Stimulated activated CD8-positive, alpha-beta memory T cell treated with anti-CD3 and anti-CD28 coated beads, Interleukin-7, amount 100 ng/mL, for 24 hours (primary cell): ENCODE measurements around the gene POC5.
"Not testable (repeated sequence)": the region's sequence is repeated elsewhere in the genome, so short reads cannot be mapped to it uniquely, and the experiment has no call there.

Source experiments
- DNase-seq: peaks from one replicate; pipeline ENCODE4 v3.0.0-alpha.2; 2020; ENCODE audit warnings: low read depth

The POC5 gene, protein sequence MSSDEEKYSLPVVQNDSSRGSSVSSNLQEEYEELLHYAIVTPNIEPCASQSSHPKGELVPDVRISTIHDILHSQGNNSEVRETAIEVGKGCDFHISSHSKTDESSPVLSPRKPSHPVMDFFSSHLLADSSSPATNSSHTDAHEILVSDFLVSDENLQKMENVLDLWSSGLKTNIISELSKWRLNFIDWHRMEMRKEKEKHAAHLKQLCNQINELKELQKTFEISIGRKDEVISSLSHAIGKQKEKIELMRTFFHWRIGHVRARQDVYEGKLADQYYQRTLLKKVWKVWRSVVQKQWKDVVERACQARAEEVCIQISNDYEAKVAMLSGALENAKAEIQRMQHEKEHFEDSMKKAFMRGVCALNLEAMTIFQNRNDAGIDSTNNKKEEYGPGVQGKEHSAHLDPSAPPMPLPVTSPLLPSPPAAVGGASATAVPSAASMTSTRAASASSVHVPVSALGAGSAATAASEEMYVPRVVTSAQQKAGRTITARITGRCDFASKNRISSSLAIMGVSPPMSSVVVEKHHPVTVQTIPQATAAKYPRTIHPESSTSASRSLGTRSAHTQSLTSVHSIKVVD

DNA sequence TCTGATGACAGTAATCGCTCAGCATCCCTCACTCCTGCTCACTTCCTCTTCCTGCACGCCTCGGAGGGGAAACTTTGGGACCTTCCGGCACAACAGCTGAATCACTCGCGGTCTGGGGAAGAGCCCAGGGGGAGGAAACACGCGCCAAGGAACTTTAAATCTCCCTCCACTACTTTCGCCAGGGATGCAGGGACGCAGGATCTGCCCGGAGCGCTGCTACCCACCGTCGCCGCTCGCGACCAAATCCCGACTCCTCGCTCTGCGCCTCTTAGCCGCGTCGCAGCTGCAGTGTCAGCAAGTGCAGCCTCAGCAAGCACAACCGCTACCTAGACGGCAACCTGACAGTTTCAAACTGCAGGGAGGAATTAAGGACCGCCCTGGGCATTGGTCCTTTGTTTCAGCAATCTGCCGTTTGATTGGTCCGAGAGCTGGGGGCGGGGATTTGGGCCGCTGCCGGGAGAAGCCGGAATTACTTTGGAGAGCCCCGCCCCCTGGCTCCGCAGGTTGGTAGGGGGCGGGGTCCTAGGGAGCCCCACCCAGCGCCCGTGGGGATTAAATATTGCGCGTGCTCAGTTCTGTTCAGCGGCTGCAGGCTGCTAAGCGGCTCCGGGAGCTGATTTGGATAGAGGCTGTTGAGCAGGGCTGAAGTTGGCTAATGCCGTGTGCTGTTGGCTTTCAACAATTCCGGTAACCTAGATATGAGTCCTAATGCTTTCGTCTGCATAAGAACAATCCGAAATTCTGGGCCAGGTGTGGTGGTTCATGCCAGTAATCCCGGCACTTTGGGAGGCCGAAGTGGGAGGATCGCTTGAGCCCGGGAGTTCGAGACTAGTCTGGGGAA lies at the start of gene POC5:
POC5 (minus strand) TSS at position 356 of the 841 bp plus-strand sequence. CDS start 4,500 bp downstream, outside the sequence.
- peak; percentile 97 for DNase-seq

DNA sequence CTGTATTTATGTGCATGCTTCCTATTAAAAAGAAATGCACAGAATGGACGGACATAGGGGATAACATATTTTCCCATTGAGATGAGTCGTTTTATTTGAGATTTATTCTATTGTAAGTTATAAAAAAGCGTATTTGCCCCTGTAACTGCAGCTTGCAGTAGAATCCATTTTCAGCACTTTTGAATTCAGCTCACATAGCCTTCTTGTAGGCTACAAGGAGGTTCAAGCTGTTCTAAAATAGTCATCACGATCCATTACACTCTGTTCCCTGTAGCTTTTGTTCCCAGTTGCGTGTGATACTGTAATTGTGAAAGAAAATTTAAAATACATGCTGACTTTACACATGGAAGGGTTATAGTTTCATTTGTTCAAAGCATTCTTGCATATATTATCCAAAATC lies 40.9 kb upstream of the POC5 start:
- DNase-seq = no peak

DNA sequence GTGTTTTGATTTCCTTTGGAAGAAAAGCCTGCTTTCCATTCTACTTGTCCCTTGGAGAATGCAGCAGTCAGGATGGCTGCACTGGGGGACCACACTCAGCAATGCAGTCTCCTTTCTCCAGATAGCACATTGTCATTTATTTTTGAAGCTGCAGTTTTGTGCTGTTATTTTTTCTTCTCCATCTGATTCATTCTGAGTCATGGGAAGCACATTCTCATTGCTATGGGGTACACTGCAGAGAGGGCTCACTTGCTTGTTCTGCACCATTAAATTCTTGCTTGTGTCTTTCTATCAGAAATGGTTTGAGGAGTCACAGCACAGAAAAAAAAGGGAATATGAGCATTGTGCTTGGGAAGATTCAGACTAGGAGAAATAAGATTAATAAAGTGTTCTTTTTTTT lies 39.7 kb upstream of the POC5 start:
- no peak for DNase-seq

- DNase-seq = no peak
Observed at GRCh38 chr5:75756211-75756610, 39.0 kb upstream of the POC5 start.

GRCh38 chr5:75753182-75753581 lies 35.9 kb upstream of the POC5 start:
- DNase-seq = no peak

DNA sequence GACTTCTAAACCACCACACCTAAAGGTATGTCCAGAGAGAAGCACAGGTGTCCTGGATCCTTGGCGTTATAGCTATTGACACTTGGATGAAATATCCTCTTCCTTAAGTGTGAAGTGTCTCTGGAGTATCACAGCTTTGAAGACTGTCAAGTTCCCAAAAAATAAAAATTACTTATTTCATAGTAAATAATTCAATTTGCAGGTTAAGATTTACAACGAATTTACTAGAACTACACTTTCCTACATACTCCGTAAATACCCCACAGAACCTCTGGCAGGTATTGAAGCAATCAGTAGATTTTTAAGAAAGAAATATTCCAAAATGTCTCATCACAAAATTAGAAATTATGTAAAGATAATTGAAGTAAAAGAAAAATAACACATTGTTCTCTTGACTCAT lies 27.1 kb upstream of the POC5 start:
- DNase-seq = no peak

GRCh38 chr5:75736273-75736672 lies 19.0 kb upstream of the POC5 start:
- no peak for DNase-seq

- DNase-seq = no peak
Observed at GRCh38 chr5:75734913-75735789, 17.9 kb upstream of the POC5 start.

DNA sequence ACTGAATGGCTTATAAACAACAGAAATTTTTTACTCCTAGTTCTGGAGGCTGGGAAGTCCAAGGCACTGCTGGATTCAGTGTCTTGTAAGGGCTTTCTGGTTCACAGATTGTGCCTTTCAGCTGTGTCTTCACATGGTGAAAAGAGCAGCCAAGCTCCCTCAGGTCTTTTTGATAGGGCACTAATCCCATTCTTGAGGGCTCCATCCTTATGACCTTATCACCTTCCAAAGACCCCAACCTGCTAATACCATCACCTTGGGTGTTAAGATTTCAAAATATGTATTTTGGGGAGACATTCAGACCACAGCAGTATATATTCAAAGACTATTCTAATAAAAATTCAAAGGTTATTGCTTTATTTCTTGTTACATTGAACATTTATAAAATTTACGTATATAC lies 16.5 kb upstream of the POC5 start:
- no peak for DNase-seq

DNA sequence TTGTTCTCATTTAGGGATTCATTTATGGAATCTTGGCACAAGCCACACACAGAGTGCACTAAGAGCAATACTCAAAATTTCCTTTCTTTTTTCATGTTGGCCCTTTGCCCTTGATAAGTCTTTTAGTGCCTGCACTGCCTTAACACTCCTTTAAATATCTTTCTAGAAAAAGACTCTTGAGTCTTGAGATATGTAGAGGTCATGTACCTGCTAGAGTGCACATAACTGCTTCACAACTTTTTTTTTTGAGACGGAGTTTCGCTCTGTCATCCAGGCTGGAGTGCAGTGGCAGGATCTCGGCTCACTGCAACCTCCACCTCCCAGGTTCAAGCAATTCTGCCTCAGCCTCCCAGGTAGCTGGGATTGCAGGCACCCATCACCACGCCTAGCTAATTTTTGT lies 14.3 kb upstream of the POC5 start:
- not testable (repeated sequence) for DNase-seq

DNA sequence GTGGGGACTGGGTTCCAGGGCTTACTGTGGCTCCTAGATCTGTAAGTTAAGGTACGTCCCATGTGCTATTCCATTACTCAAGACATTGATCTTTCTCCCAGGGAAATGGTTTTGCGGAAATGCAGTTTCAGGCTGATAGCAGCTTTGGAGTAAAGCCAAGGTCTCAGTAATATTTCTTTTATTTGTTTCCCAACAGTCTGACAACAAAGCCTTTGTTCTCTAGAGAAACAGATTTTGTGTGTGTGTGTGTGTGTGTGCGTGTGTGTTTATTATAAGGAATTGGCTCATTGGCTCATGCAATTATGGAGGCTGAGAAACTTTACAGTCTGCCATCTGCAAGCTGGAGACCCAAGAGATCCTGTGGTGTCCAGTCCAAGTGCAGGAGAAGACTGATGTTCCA lies 12.1 kb upstream of the POC5 start:
- DNase-seq = no peak

DNA sequence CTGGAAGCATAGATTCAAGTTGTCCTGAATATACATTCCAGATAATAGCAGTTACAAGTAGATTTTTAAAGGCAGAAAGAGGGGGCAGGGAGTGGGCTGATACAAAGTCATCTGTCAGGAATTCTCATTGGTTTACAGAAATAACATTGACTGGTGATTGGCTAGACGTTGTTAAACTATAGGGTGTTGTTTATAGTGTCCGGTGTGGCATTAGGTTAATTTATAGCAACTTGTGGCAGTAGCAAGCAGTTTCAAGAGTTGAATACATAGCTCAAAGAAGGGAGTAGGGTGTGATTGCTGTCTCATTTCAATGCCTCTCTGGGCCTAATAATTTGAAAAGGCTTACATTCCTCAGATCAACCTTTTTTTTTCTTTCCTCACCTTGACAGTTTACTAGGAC lies 10.7 kb upstream of the POC5 start:
- DNase-seq = no peak

DNA sequence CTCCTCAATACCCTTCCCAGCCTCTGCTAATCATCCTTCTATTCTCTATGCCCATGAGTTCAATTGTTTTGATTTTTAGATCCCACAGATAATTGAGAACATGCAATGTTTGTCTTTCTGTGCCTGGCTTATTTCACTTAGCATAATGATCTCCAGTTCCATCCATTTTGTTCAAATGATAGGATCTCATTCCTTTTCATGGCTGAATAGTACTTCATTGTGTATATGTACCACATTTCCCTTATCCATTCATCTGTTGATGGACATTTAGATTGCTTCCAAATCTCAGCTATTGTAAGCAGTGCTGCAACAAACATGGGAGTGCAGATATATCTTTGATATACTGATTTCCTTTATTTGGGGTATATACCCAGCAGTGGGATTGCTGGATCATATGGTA lies 9.0 kb upstream of the POC5 start:
- DNase-seq = not testable (repeated sequence)

DNA sequence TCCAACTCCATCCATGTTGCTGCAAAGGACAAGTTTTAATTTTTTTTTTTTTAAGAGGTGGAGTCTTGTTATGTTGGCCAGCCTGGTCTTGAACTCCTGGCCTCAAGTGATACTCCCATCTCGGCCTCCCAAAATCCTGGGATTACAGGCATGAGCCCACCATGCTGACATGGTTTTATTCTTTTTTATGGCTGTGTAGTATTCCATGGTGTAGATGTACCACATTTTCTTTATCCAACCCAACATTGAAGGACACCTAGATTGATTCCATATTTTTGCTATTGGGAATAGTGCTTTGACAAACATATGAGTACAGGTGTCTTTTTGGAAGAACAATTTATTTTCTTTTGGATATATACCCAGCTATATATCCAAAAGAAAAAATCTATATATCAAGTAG lies 6.1 kb upstream of the POC5 start:
- DNase-seq = no peak

- no peak for DNase-seq
Observed at GRCh38 chr5:75721573-75721972, 4.3 kb upstream of the POC5 start.

DNA sequence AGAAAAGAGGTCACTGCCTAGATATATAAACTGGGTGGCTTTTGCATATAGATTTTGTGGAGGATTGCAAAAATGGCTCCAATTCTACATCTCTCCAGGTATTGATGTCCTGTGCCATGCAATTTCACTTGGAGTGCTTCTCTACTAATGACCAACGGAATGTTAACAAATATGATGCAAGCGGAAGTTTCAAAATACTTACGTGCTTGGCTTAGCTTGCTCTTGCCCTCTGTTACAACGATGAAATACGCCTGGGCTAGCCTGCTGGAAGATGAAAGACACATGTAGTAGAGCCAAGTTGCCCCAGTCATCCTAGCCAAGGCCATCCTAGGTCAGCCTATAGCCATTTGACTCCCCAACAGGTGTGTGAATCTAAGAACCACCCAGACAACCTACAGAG lies 3.6 kb upstream of the POC5 start:
- no peak for DNase-seq

- no peak for DNase-seq
Observed at GRCh38 chr5:75716715-75717081, 539 bp downstream of the POC5 start.

GRCh38 chr5:75712091-75712490 lies 5.1 kb downstream of the POC5 start:
- no peak for DNase-seq

- DNase-seq = no peak
Observed at GRCh38 chr5:75711151-75711550, 6.1 kb downstream of the POC5 start.

- DNase-seq = no peak
Observed at GRCh38 chr5:75710637-75711036, 6.6 kb downstream of the POC5 start.

- DNase-seq = no peak
Observed at GRCh38 chr5:75707911-75708509, 9.2 kb downstream of the POC5 start.

- no peak for DNase-seq
Observed at GRCh38 chr5:75706775-75707174, 10.5 kb downstream of the POC5 start.
